HepG2 (cell line): ENCODE measurements around the gene ARF6. TPM values are rescaled to one million over a fixed set of nuclear protein-coding genes. Genes with fewer than 3 reads are reported as not detected.
A peak's percentile ranks its signal among the peaks of the same experiment; 100 is the strongest.

Experiments
- BATF2 ChIP-seq: sonication (generic); formaldehyde crosslinking; IDR thresholded peaks from 2 replicates; pipeline ENCODE4 v1.8.0; 2022; ENCODE audit warnings: mild to moderate bottlenecking, missing genetic modification reagents, moderate library complexity
- CREB1 ChIP-seq, 2 experiments: fragments of 450-650 bp in 1 of 2; IDR thresholded peaks; 2 replicates each; pipeline ENCODE4 v1.6.1; 2016 to 2017; ENCODE audit warnings: control low read depth in 1 of 2, mild to moderate bottlenecking in 1 of 2, missing compliant biosample characterization in 1 of 2, missing genetic modification characterization in 1 of 2
- DBP ChIP-seq: sonication (generic); formaldehyde crosslinking; IDR thresholded peaks from 2 replicates; pipeline ENCODE4 v1.4.0; 2020; ENCODE audit warnings: missing genetic modification reagents; ENCODE audit errors: not compliant biosample characterization
- FOXA1 ChIP-seq, 2 experiments: fragments of 450-650 bp in 1 of 2; sonication (generic) in 1 of 2; formaldehyde crosslinking in 1 of 2; IDR thresholded peaks; 2 replicates each; pipeline versions ENCODE4 v1.4.0 to v1.6.1; 2016 to 2020; ENCODE audit warnings: missing genetic modification reagents in 1 of 2
- FOXA3 ChIP-seq: IDR thresholded peaks from 2 replicates; pipeline ENCODE4 v1.6.1; 2016; ENCODE audit warnings: missing genetic modification reagents, missing compliant biosample characterization
- GTF3A ChIP-seq: sonication (generic); formaldehyde crosslinking; conservative IDR thresholded peaks from 2 replicates; pipeline ENCODE4 v1.4.0; 2020; ENCODE audit warnings: mild to moderate bottlenecking, missing genetic modification reagents
- JUND ChIP-seq: sonication (generic); formaldehyde crosslinking; IDR thresholded peaks from 2 replicates; pipeline ENCODE4 v1.8.0; 2022; ENCODE audit warnings: mild to moderate bottlenecking, missing genetic modification reagents
- KAT2B ChIP-seq: fragments of 150-350 bp; IDR thresholded peaks from 2 replicates; pipeline ENCODE4 v1.6.1; 2014; ENCODE audit warnings: low read depth, low read length, borderline replicate concordance
- KLF9 ChIP-seq: IDR thresholded peaks from 2 replicates; pipeline ENCODE4 v1.6.1; 2016; ENCODE audit warnings: low read depth
- REL ChIP-seq: sonication (generic); formaldehyde crosslinking; conservative IDR thresholded peaks from 2 replicates; pipeline ENCODE4 v1.8.0; 2022; ENCODE audit warnings: mild to moderate bottlenecking, missing genetic modification reagents, moderate library complexity
- SP1 ChIP-seq, 2 experiments: fragments of 450-650 bp in 1 of 2; sonication (generic) in 1 of 2; formaldehyde crosslinking in 1 of 2; IDR thresholded peaks; 2 replicates each; pipeline versions ENCODE4 v1.4.0 to v1.6.1; 2016 to 2020; ENCODE audit warnings: missing genetic modification reagents in 1 of 2
- YEATS4 ChIP-seq: sonication (generic); formaldehyde crosslinking; IDR thresholded peaks from 2 replicates; pipeline ENCODE4 v1.4.0; 2020; ENCODE audit warnings: missing genetic modification reagents, borderline replicate concordance
- YY1 ChIP-seq: IDR thresholded peaks from 2 replicates; pipeline ENCODE4 v1.6.1; 2011; ENCODE audit warnings: low read length, low read depth, moderate library complexity, mild to moderate bottlenecking; ENCODE audit not compliant: insufficient read depth, insufficient replicate concordance
- ZEB1 ChIP-seq: IDR thresholded peaks from 2 replicates; pipeline ENCODE4 v1.6.1; 2012; ENCODE audit warnings: mild to moderate bottlenecking, low read depth, inconsistent platforms; ENCODE audit not compliant: insufficient replicate concordance
- ZNF138 ChIP-seq: sonication (generic); formaldehyde crosslinking; IDR thresholded peaks from 2 replicates; pipeline ENCODE4 v1.5.0; 2020; ENCODE audit warnings: mild to moderate bottlenecking, low read depth, missing genetic modification reagents
- ZNF18 ChIP-seq: sonication (generic); formaldehyde crosslinking; IDR thresholded peaks from 2 replicates; pipeline ENCODE4 v1.8.0; 2022; ENCODE audit warnings: mild to moderate bottlenecking, missing genetic modification reagents; ENCODE audit not compliant: insufficient replicate concordance
- ZNF24 ChIP-seq: fragments of 450-650 bp; IDR thresholded peaks from 2 replicates; pipeline ENCODE4 v1.6.1; 2017; ENCODE audit warnings: antibody characterized with exemption, mild to moderate bottlenecking
- ZNF549 ChIP-seq: sonication (generic); formaldehyde crosslinking; IDR thresholded peaks from 2 replicates; pipeline ENCODE4 v1.5.0; 2020; ENCODE audit warnings: missing genetic modification reagents
- ZNF772 ChIP-seq: sonication (generic); formaldehyde crosslinking; IDR thresholded peaks from 2 replicates; pipeline ENCODE4 v1.5.0; 2020; ENCODE audit warnings: mild to moderate bottlenecking, missing genetic modification reagents
- ZNF773 ChIP-seq: sonication (generic); formaldehyde crosslinking; IDR thresholded peaks from 2 replicates; pipeline ENCODE4 v1.4.0; 2020; ENCODE audit warnings: missing genetic modification reagents, borderline replicate concordance
- polyA plus RNA-seq, 8 experiments: library from polyadenylated mRNA; depleted of rRNA in 3 of 8; stranded (reverse) in 7 of 8; unstranded in 1 of 8; fragments of >200 nt; fragmentation: Illumina TruSeq in 4 of 8; extraction: Trizol in 4 of 8; gene quantifications; 2 replicates each; pipeline versions ENCODE4 v1.2.1 to v1.2.3, GENCODE V29; 2011 to 2016; ENCODE audit warnings: low read depth in 4 of 8, missing spikeins in 1 of 8, mixed read lengths in 1 of 8; ENCODE audit not compliant: insufficient read depth in 1 of 8
- total RNA-seq, 5 experiments: library from RNA; depleted of rRNA; stranded (reverse); fragments of >200 nt; fragmentation: Illumina TruSeq; extraction: Trizol; gene quantifications; 2 replicates each; pipeline ENCODE4 v1.2.3, GENCODE V29; 2016; ENCODE audit warnings: low read depth in 1 of 5
- TF ChIP-seq, protein P1 (sequence below): IDR thresholded peaks from 2 replicates; pipeline ENCODE4 v1.6.1; 2012; ENCODE audit warnings: low read length, improper control_type of control experiment
- TF ChIP-seq, protein P2 (sequence below): sonication (generic); formaldehyde crosslinking; IDR thresholded peaks from 2 replicates; pipeline ENCODE4 v1.4.0; 2020; ENCODE audit warnings: missing genetic modification reagents

Gene ARF6
- total and polyA plus RNA-seq, 2 of the 13 experiments (the other 11 are each of a cell fraction or from before 2014, with no cell fraction given) = 12.7 to 31.9 TPM

GRCh38 chr14:49862089-49862673 lies 30.7 kb upstream of the ARF6 start (continued):
- no peak for TF ChIP-seq CREB1 (IDR thresholded peaks at IDR 0.05)
- peak; percentile 73 for TF ChIP-seq CREB1 (CRISPR knock-in tag; IDR thresholded peaks at IDR 0.05)
- TF ChIP-seq KAT2B = no peak
- no peak for TF ChIP-seq KLF9 (CRISPR knock-in tag)
- no peak for TF ChIP-seq BATF2 (CRISPR knock-in tag)
- TF ChIP-seq, protein P1, sequence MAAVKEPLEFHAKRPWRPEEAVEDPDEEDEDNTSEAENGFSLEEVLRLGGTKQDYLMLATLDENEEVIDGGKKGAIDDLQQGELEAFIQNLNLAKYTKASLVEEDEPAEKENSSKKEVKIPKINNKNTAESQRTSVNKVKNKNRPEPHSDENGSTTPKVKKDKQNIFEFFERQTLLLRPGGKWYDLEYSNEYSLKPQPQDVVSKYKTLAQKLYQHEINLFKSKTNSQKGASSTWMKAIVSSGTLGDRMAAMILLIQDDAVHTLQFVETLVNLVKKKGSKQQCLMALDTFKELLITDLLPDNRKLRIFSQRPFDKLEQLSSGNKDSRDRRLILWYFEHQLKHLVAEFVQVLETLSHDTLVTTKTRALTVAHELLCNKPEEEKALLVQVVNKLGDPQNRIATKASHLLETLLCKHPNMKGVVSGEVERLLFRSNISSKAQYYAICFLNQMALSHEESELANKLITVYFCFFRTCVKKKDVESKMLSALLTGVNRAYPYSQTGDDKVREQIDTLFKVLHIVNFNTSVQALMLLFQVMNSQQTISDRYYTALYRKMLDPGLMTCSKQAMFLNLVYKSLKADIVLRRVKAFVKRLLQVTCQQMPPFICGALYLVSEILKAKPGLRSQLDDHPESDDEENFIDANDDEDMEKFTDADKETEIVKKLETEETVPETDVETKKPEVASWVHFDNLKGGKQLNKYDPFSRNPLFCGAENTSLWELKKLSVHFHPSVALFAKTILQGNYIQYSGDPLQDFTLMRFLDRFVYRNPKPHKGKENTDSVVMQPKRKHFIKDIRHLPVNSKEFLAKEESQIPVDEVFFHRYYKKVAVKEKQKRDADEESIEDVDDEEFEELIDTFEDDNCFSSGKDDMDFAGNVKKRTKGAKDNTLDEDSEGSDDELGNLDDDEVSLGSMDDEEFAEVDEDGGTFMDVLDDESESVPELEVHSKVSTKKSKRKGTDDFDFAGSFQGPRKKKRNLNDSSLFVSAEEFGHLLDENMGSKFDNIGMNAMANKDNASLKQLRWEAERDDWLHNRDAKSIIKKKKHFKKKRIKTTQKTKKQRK = no peak
- no peak for TF ChIP-seq FOXA1 (IDR thresholded peaks at IDR 0.05)
- TF ChIP-seq FOXA1 (CRISPR knock-in tag; IDR thresholded peaks at IDR 0.05) = 0 out of 2 replicates have a peak, but pooled peaks have one; percentile 4
- no peak for TF ChIP-seq GTF3A (CRISPR knock-in tag)
- TF ChIP-seq SP1 (IDR thresholded peaks at IDR 0.05) = no peak
- no peak for TF ChIP-seq SP1 (CRISPR knock-in tag; IDR thresholded peaks at IDR 0.05)
- TF ChIP-seq, protein P2, sequence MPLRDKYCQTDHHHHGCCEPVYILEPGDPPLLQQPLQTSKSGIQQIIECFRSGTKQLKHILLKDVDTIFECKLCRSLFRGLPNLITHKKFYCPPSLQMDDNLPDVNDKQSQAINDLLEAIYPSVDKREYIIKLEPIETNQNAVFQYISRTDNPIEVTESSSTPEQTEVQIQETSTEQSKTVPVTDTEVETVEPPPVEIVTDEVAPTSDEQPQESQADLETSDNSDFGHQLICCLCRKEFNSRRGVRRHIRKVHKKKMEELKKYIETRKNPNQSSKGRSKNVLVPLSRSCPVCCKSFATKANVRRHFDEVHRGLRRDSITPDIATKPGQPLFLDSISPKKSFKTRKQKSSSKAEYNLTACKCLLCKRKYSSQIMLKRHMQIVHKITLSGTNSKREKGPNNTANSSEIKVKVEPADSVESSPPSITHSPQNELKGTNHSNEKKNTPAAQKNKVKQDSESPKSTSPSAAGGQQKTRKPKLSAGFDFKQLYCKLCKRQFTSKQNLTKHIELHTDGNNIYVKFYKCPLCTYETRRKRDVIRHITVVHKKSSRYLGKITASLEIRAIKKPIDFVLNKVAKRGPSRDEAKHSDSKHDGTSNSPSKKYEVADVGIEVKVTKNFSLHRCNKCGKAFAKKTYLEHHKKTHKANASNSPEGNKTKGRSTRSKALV (CRISPR knock-in tag) = no peak
- no peak for TF ChIP-seq ZNF549 (CRISPR knock-in tag)
- TF ChIP-seq YEATS4 (CRISPR knock-in tag) = no peak
- no peak for TF ChIP-seq ZNF138 (CRISPR knock-in tag)
- peak; percentile 94 for TF ChIP-seq YY1
- TF ChIP-seq FOXA3 = peak; percentile 39; the same call in 1 of the 2 replicates
- TF ChIP-seq ZNF18 = peak; percentile 22
- no peak for TF ChIP-seq ZEB1
- TF ChIP-seq DBP (CRISPR knock-in tag) = no peak
- TF ChIP-seq ZNF24 = no peak
- no peak for TF ChIP-seq ZNF772 (CRISPR knock-in tag)
- TF ChIP-seq ZNF773 (CRISPR knock-in tag) = no peak
- no peak for TF ChIP-seq JUND (CRISPR knock-in tag)
- no peak for TF ChIP-seq REL (CRISPR knock-in tag)
